ENCODE data around the gene TGFBRAP1.
A peak's percentile ranks its signal among the peaks of the same experiment; 100 is the strongest.
"Not testable (repeated sequence)": the region's sequence is repeated elsewhere in the genome, so short reads cannot be mapped to it uniquely, and the experiment has no call there.

The TGFBRAP1 gene

DNA sequence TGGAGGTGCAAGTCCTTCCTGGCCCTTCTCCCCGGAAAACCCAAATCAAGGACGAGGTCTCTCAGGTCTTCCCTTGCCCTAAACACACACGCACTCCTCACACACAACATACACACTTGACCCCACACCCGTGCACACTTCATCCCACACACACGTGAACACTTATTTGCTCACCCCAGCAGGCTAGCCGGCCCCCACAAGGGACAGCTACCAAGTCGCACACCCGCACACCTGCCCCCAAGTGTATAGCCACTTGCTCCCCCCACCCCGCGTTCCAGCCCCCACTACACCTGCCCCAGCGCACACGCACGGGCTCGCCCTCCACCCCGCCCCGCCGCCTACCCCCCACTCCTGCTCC lies 359 bp downstream of the TGFBRAP1 start:
- no peaks in the 10 kb centered on the region for H3K27me3 ChIP-seq (replicated peaks; ENCODE audit: control insufficient read depth, insufficient read depth, low read length, poor library complexity, severe bottlenecking)
- peaks cover 12% of the 10 kb centered on the region for H3K4me1 ChIP-seq (ENCODE audit: control insufficient read depth, insufficient read depth, low read length, poor library complexity, severe bottlenecking)
- no peak for DNase-seq

GRCh38 chr2:105328281-105329196 lies 996 bp downstream of the TGFBRAP1 start:
- Histone ChIP-seq H3K4me3 (ENCODE audit: insufficient read depth, low read depth, low read length, poor library complexity, severe bottlenecking) (peak overlapping the region; percentile 60), H3K4me1 (ENCODE audit: control insufficient read depth, insufficient read depth, low read length, poor library complexity, severe bottlenecking) (peaks cover 12% of the 10 kb centered on the region), H3K36me3 (ENCODE audit: control insufficient read depth, insufficient read depth, low read length) (no peaks in the 10 kb centered on the region), H3K9me3 (ENCODE audit: control insufficient read depth, low read length) (no peaks in the 10 kb centered on the region), H3K27ac (ENCODE audit: insufficient read depth, low read length, poor library complexity, severe bottlenecking) (peak overlapping the region; percentile 52), H3K27me3 (replicated peaks; ENCODE audit: control insufficient read depth, insufficient read depth, low read length, poor library complexity, severe bottlenecking) (no peaks in the 10 kb centered on the region)
- peak in 1 of 3 donors; percentile 23 for DNase-seq

More for the DNA sequence above, 359 bp downstream of the TGFBRAP1 start:
- Histone ChIP-seq H3K9me3 (ENCODE audit: control insufficient read depth, low read length) (no peaks in the 10 kb centered on the region), H3K4me3 (ENCODE audit: insufficient read depth, low read depth, low read length, poor library complexity, severe bottlenecking) (peak overlapping the region; percentile 60), H3K27ac (ENCODE audit: insufficient read depth, low read length, poor library complexity, severe bottlenecking) (peak overlapping the region; percentile 52), H3K36me3 (ENCODE audit: control insufficient read depth, insufficient read depth, low read length) (no peaks in the 10 kb centered on the region)

- H3K4me3 ChIP-seq (ENCODE audit: insufficient read depth, low read depth, low read length, poor library complexity, severe bottlenecking) = no peak overlapping the region
- peaks cover 12% of the 10 kb centered on the region for H3K4me1 ChIP-seq (ENCODE audit: control insufficient read depth, insufficient read depth, low read length, poor library complexity, severe bottlenecking)
- H3K9me3 ChIP-seq (ENCODE audit: control insufficient read depth, low read length) = no peaks in the 10 kb centered on the region
- no peak overlapping the region for H3K27ac ChIP-seq (ENCODE audit: insufficient read depth, low read length, poor library complexity, severe bottlenecking)
- no peak for DNase-seq
- H3K27me3 ChIP-seq (replicated peaks; ENCODE audit: control insufficient read depth, insufficient read depth, low read length, poor library complexity, severe bottlenecking) = no peaks in the 10 kb centered on the region
- H3K36me3 ChIP-seq (ENCODE audit: control insufficient read depth, insufficient read depth, low read length) = no peaks in the 10 kb centered on the region
Observed at GRCh38 chr2:105327690-105328089, 1.8 kb downstream of the TGFBRAP1 start.

DNA sequence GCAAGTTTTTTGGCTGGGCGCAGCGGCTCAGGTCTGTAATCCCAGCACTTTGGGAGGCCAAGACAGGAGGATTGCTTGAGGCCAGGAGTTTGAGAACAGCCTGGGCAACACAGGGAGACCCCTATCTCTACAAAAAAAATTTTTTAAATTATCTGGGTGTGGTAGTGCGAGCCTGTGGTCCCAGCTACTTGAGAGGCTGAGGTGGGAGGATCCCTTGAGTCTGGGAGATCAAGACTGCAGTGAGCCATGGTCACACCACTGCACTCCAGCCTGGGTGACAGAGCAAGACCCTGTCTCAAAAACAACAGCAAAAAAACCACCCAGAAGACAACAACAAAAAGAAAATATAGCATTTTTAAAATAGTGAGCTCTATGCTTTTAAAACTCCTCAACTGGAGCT lies 2.3 kb downstream of the TGFBRAP1 start:
- H3K36me3 ChIP-seq (ENCODE audit: control insufficient read depth, insufficient read depth, low read length); H3K4me3 ChIP-seq (ENCODE audit: insufficient read depth, low read depth, low read length, poor library complexity, severe bottlenecking); H3K27ac ChIP-seq (ENCODE audit: insufficient read depth, low read length, poor library complexity, severe bottlenecking); H3K27me3 ChIP-seq (replicated peaks; ENCODE audit: control insufficient read depth, insufficient read depth, low read length, poor library complexity, severe bottlenecking); H3K9me3 ChIP-seq (ENCODE audit: control insufficient read depth, low read length); DNase-seq: not testable (repeated sequence)
- H3K4me1 ChIP-seq (ENCODE audit: control insufficient read depth, insufficient read depth, low read length, poor library complexity, severe bottlenecking) = peaks cover 12% of the 10 kb centered on the region

DNA sequence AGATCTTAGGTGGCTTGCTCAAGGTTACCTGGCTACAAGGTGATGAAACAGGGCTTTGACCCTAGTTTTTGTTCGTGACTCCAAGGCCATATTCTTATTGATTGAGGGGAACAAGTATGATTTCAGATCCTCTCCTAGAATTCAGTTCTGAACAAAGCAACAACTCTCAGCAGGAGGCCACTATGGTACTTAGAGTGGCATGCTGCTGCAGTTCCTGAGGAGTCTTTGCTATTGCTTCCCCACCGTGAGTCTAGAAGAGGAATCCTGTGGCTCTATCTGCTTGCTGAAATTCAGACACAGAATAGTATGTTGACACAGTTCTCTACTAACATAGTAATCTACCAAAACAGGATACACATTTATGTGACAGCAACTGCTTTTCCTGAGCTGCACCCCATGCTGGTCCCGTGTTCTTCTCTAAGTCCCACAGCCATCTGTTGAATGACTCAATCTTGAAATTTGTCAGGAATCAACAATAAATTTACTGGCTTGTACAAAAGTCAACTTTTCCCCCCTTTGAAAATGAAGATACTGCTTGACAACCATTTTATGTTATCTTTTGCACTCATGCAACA lies 4.1 kb downstream of the TGFBRAP1 start:
- H3K9me3 ChIP-seq (ENCODE audit: control insufficient read depth, low read length) = no peaks in the 10 kb centered on the region
- no peak overlapping the region for H3K27ac ChIP-seq (ENCODE audit: insufficient read depth, low read length, poor library complexity, severe bottlenecking)
- no peaks in the 10 kb centered on the region for H3K36me3 ChIP-seq (ENCODE audit: control insufficient read depth, insufficient read depth, low read length)
- peaks cover 12% of the 10 kb centered on the region for H3K4me1 ChIP-seq (ENCODE audit: control insufficient read depth, insufficient read depth, low read length, poor library complexity, severe bottlenecking)
- H3K27me3 ChIP-seq (replicated peaks; ENCODE audit: control insufficient read depth, insufficient read depth, low read length, poor library complexity, severe bottlenecking) = no peaks in the 10 kb centered on the region
- DNase-seq = no peak
- H3K4me3 ChIP-seq (ENCODE audit: insufficient read depth, low read depth, low read length, poor library complexity, severe bottlenecking) = no peak overlapping the region

GRCh38 chr2:105324732-105325131 lies 4.8 kb downstream of the TGFBRAP1 start:
- Histone ChIP-seq H3K9me3 (ENCODE audit: control insufficient read depth, low read length) (no peaks in the 10 kb centered on the region), H3K27ac (ENCODE audit: insufficient read depth, low read length, poor library complexity, severe bottlenecking) (no peak overlapping the region), H3K4me1 (ENCODE audit: control insufficient read depth, insufficient read depth, low read length, poor library complexity, severe bottlenecking) (peaks cover 7% of the 10 kb centered on the region), H3K27me3 (replicated peaks; ENCODE audit: control insufficient read depth, insufficient read depth, low read length, poor library complexity, severe bottlenecking) (no peaks in the 10 kb centered on the region), H3K4me3 (ENCODE audit: insufficient read depth, low read depth, low read length, poor library complexity, severe bottlenecking) (no peak overlapping the region), H3K36me3 (ENCODE audit: control insufficient read depth, insufficient read depth, low read length) (no peaks in the 10 kb centered on the region)
- DNase-seq = no peak

DNA sequence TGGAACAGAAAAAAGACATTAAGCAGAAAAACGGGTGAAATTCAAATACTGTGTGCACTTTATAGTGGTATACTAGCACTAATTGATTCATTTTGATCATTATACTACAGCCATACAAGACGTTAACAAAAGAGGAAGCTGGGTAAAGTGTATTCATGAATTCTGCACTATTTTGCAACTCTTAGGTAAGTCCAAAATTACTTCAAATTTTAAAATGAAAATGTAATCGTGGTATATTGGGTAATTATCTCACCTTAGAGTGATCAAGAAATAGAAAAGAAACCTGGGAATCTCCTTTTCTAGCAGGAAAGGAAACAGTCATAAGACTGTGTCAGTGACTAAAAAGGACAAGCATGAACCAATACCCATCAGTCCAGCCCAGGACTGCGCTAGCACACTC lies 5.4 kb downstream of the TGFBRAP1 start:
- Histone ChIP-seq H3K4me1 (ENCODE audit: control insufficient read depth, insufficient read depth, low read length, poor library complexity, severe bottlenecking) (peaks cover 7% of the 10 kb centered on the region), H3K4me3 (ENCODE audit: insufficient read depth, low read depth, low read length, poor library complexity, severe bottlenecking) (no peak overlapping the region), H3K27me3 (replicated peaks; ENCODE audit: control insufficient read depth, insufficient read depth, low read length, poor library complexity, severe bottlenecking) (no peaks in the 10 kb centered on the region), H3K36me3 (ENCODE audit: control insufficient read depth, insufficient read depth, low read length) (no peaks in the 10 kb centered on the region), H3K27ac (ENCODE audit: insufficient read depth, low read length, poor library complexity, severe bottlenecking) (no peak overlapping the region), H3K9me3 (ENCODE audit: control insufficient read depth, low read length) (no peaks in the 10 kb centered on the region)
- no peak for DNase-seq

DNA sequence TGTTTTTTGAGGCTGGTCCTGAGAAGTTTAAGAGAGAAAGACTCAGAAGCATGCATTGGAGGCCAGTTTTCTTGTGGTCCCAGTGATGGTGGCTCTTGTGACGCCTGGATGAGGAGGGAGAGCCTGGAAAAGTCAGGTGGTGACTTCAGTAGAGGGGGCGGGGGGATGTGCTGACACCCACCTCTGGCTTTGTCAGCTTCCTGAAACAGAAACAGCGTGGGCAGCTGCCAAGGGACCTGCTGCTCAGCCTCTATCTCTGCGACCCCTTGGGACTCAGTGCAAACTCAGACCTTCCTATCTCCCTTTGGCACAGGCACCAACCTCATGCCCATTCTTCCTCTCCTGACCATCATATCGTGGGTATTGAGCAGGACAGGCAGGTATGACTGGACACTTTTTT lies 6.4 kb downstream of the TGFBRAP1 start:
- Histone ChIP-seq H3K4me3 (ENCODE audit: insufficient read depth, low read depth, low read length, poor library complexity, severe bottlenecking) (no peak overlapping the region), H3K4me1 (ENCODE audit: control insufficient read depth, insufficient read depth, low read length, poor library complexity, severe bottlenecking) (no peaks in the 10 kb centered on the region)

GRCh38 chr2:105321875-105322646 lies 7.5 kb downstream of the TGFBRAP1 start:
- Histone ChIP-seq H3K9me3 (ENCODE audit: control insufficient read depth, low read length) (no peaks in the 10 kb centered on the region), H3K4me3 (ENCODE audit: insufficient read depth, low read depth, low read length, poor library complexity, severe bottlenecking) (no peak overlapping the region), H3K27me3 (replicated peaks; ENCODE audit: control insufficient read depth, insufficient read depth, low read length, poor library complexity, severe bottlenecking) (no peaks in the 10 kb centered on the region), H3K4me1 (ENCODE audit: control insufficient read depth, insufficient read depth, low read length, poor library complexity, severe bottlenecking) (no peaks in the 10 kb centered on the region), H3K36me3 (ENCODE audit: control insufficient read depth, insufficient read depth, low read length) (no peaks in the 10 kb centered on the region), H3K27ac (ENCODE audit: insufficient read depth, low read length, poor library complexity, severe bottlenecking) (no peak overlapping the region)
- DNase-seq = no peak

More for the DNA sequence above, 6.4 kb downstream of the TGFBRAP1 start:
- no peak for DNase-seq
- H3K27me3 ChIP-seq (replicated peaks; ENCODE audit: control insufficient read depth, insufficient read depth, low read length, poor library complexity, severe bottlenecking) = no peaks in the 10 kb centered on the region
- H3K9me3 ChIP-seq (ENCODE audit: control insufficient read depth, low read length) = no peaks in the 10 kb centered on the region
- H3K36me3 ChIP-seq (ENCODE audit: control insufficient read depth, insufficient read depth, low read length) = no peaks in the 10 kb centered on the region
- H3K27ac ChIP-seq (ENCODE audit: insufficient read depth, low read length, poor library complexity, severe bottlenecking) = no peak overlapping the region
